Keratinocyte (primary cell): ENCODE measurements around the gene MST1. TPM values are rescaled to one million over a fixed set of nuclear protein-coding genes. Genes with fewer than 3 reads are reported as not detected.

Experiments used
- DNase-seq: peaks from one replicate; pipeline ENCODE4 v3.0.0-alpha.2; 2011; ENCODE audit warnings: low read depth, missing footprints, low spot score
- FAIRE-seq: peaks from 2 replicates; lab custom pipeline; 2011; peaks lifted over from hg19 to GRCh38; lab: Jason Lieb, UNC
- H2AFZ ChIP-seq: 2 replicates; pipeline ENCODE4 v1.6.0; 2012; ENCODE audit warnings: low read length, control low read depth, inconsistent platforms; ENCODE audit not compliant: control insufficient read depth
- H3K27ac ChIP-seq: 2 replicates; pipeline ENCODE4 v1.5.1; 2011; ENCODE audit warnings: low read length; ENCODE audit not compliant: control insufficient read depth, insufficient read depth
- H3K27me3 ChIP-seq: 3 replicates; pipeline ENCODE4 v1.6.0; 2011; ENCODE audit warnings: low read length; ENCODE audit not compliant: control insufficient read depth, insufficient read depth; ENCODE audit errors: extremely low read depth
- H3K36me3 ChIP-seq, 2 experiments: 2 replicates in 1 of 2; 3 replicates in 1 of 2; pipeline ENCODE4 v1.5.1; 2011; ENCODE audit warnings: low read length in 2 of 2, mild to moderate bottlenecking in 1 of 2; ENCODE audit not compliant: control insufficient read depth in 2 of 2, insufficient read depth in 2 of 2; ENCODE audit errors: extremely low read depth in 1 of 2
- H3K4me1 ChIP-seq: 3 replicates; pipeline ENCODE4 v1.5.1; 2011; ENCODE audit warnings: low read length; ENCODE audit not compliant: control insufficient read depth, insufficient read depth; ENCODE audit errors: extremely low read depth
- H3K4me2 ChIP-seq: 3 replicates; pipeline ENCODE4 v1.6.0; 2011; ENCODE audit warnings: low read depth, low read length; ENCODE audit not compliant: control insufficient read depth, insufficient read depth; ENCODE audit errors: extremely low read depth
- H3K4me3 ChIP-seq, 3 experiments: fragments of 200-600 bp in 1 of 3; sonication (generic) in 1 of 3; 2 replicates in 2 of 3; 3 replicates in 1 of 3; pipeline ENCODE4 v1.5.1; 2011 to 2016; ENCODE audit warnings: low read length in 3 of 3, mild to moderate bottlenecking in 3 of 3, control low read depth in 2 of 3, inconsistent platforms in 1 of 3, low read depth in 1 of 3, mixed read lengths in 1 of 3, mixed run types in 1 of 3, moderate library complexity in 1 of 3; ENCODE audit not compliant: control insufficient read depth in 2 of 3, insufficient read depth in 2 of 3; ENCODE audit errors: extremely low read depth in 1 of 3
- H3K79me2 ChIP-seq: 2 replicates; pipeline ENCODE4 v1.6.0; 2012; ENCODE audit warnings: low read length; ENCODE audit not compliant: control insufficient read depth, insufficient read depth
- H3K9ac ChIP-seq: 3 replicates; pipeline ENCODE4 v1.6.0; 2011; ENCODE audit warnings: low read length; ENCODE audit not compliant: control insufficient read depth, insufficient read depth; ENCODE audit errors: extremely low read depth
- H3K9me1 ChIP-seq: 3 replicates; pipeline ENCODE4 v1.6.0; 2011; ENCODE audit warnings: low read length; ENCODE audit not compliant: control insufficient read depth, insufficient read depth; ENCODE audit errors: extremely low read depth
- H3K9me3 ChIP-seq: 2 replicates; pipeline ENCODE4 v1.5.1; 2012; ENCODE audit warnings: low read depth, low read length; ENCODE audit not compliant: control insufficient read depth
- H4K20me1 ChIP-seq: 3 replicates; pipeline ENCODE4 v1.6.0; 2011; ENCODE audit warnings: low read length; ENCODE audit not compliant: control insufficient read depth, insufficient read depth; ENCODE audit errors: extremely low read depth
- CTCF ChIP-seq, 3 experiments: IDR thresholded peaks in 1 of 3; conservative IDR thresholded peaks in 1 of 3; optimal IDR thresholded peaks in 1 of 3; 2 replicates in 2 of 3; 3 replicates in 1 of 3; pipeline versions ENCODE3 to v1.5.1; 2011; ENCODE audit warnings: low read length in 3 of 3, mild to moderate bottlenecking in 3 of 3, moderate library complexity in 2 of 3, control low read depth in 1 of 3, inconsistent platforms in 1 of 3; ENCODE audit not compliant: insufficient read depth in 2 of 3; ENCODE audit errors: extremely low read depth in 1 of 3
- EZH2 ChIP-seq: IDR thresholded peaks from one replicate; pipeline ENCODE4 v1.6.1; 2012; ENCODE audit warnings: inconsistent platforms, mild to moderate bottlenecking, low read length, moderate library complexity
- dilution Hi-C: fragments of 300-500 bp; cut with MboI; formaldehyde crosslinking; loops from one replicate; pipeline ENCODE4 v1.7.0; 2020; ENCODE audit warnings: low sequenced_read_pairs; ENCODE audit not compliant: extremely low pct_ligation_motif_present
- polyA plus RNA-seq, 5 experiments: library from polyadenylated mRNA; depleted of rRNA in 3 of 5; stranded (reverse) in 3 of 5; stranded (forward) in 1 of 5; unstranded in 1 of 5; fragments of >200 nt; gene quantifications; 1 replicate in 1 of 5; 2 replicates in 3 of 5; 3 replicates in 1 of 5; pipeline versions ENCODE4 v1.2.1 to v1.2.3, GENCODE V29; 2011 to 2012; ENCODE audit warnings: missing spikeins in 2 of 5, low read depth in 1 of 5, low replicate concordance in 1 of 5

The MST1 gene
- polyA plus RNA-seq, 1 donor (not counting 4 experiments of a cell fraction or from before 2014, with no cell fraction given) = 5.2 TPM

- dilution Hi-C loops = no loop called here
- no peak overlapping the region for H3K9ac ChIP-seq
- peaks cover 19% of the 10 kb centered on the region for H3K4me1 ChIP-seq
- peaks cover 3 to 21% of the 10 kb centered on the region in 2 experiments for H3K36me3 ChIP-seq
- no peak overlapping the region for H3K27ac ChIP-seq
- no peaks in the 10 kb centered on the region for H3K9me1 ChIP-seq
- H3K27me3 ChIP-seq = no peaks in the 10 kb centered on the region
- no peaks in the 10 kb centered on the region for H3K9me3 ChIP-seq
- H2AFZ ChIP-seq = no peak overlapping the region
- FAIRE-seq (no peak), DNase-seq (no peak)
- no peak overlapping the region for H3K4me3 ChIP-seq
- peaks cover 11% of the 10 kb centered on the region for H4K20me1 ChIP-seq
- TF ChIP-seq CTCF (optimal IDR thresholded peaks at IDR 0.05 in 1 of 3, IDR thresholded peaks at IDR 0.05 in 1 of 3, conservative IDR thresholded peaks at IDR 0.05 in 1 of 3; ENCODE audit: extremely low read depth in 1 of 3, insufficient read depth in 2 of 3, low read length in 3 of 3) (no peak), EZH2 (no peak)
- no peaks in the 10 kb centered on the region for H3K79me2 ChIP-seq
- no peak overlapping the region for H3K4me2 ChIP-seq
These were observed 26.4 kb upstream of the MST1 start for GRCh38 chr3:49715611-49716121.

GRCh38 chr3:49714728-49715550 lies 25.7 kb upstream of the MST1 start:
- Histone ChIP-seq H3K4me3 (no peak overlapping the region), H3K4me1 (peaks cover 17% of the 10 kb centered on the region), H3K36me3 (peaks cover 0 to 17% of the 10 kb centered on the region in 2 experiments), H3K9me1 (no peaks in the 10 kb centered on the region), H3K9me3 (no peaks in the 10 kb centered on the region), H3K4me2 (no peak overlapping the region), H4K20me1 (peaks cover 10% of the 10 kb centered on the region), H3K9ac (no peak overlapping the region), H2AFZ (no peak overlapping the region), H3K27me3 (no peaks in the 10 kb centered on the region), H3K79me2 (no peaks in the 10 kb centered on the region), H3K27ac (no peak overlapping the region)
- TF ChIP-seq EZH2 = no peak
- no peak for TF ChIP-seq CTCF (optimal IDR thresholded peaks at IDR 0.05 in 1 of 3, IDR thresholded peaks at IDR 0.05 in 1 of 3, conservative IDR thresholded peaks at IDR 0.05 in 1 of 3; ENCODE audit: extremely low read depth in 1 of 3, insufficient read depth in 2 of 3, low read length in 3 of 3)
- dilution Hi-C loops = no loop called here
- DNase-seq = no peak
- FAIRE-seq = no peak
